Left ventricle myocardium inferior (tissue), 1 donor: ENCODE results near the gene PHF14. TPM values are rescaled to one million over a fixed set of nuclear protein-coding genes. Genes with fewer than 3 reads are reported as not detected.

Experiments used
- DNase-seq: peaks from one replicate; pipeline ENCODE4 v3.0.0-alpha.2; 2020
- H3K27ac ChIP-seq: fragments of 200-600 bp; replicated peaks from 2 replicates; pipeline ENCODE4 v1.8.0; 2021
- H3K27me3 ChIP-seq: fragments of 200-600 bp; 2 replicates; pipeline ENCODE4 v1.8.0; 2021; ENCODE audit warnings: low read depth
- H3K36me3 ChIP-seq: fragments of 200-600 bp; 2 replicates; pipeline ENCODE4 v1.8.0; 2021
- H3K4me1 ChIP-seq: fragments of 200-600 bp; 2 replicates; pipeline ENCODE4 v1.8.0; 2021
- H3K4me3 ChIP-seq: fragments of 200-600 bp; 2 replicates; pipeline ENCODE4 v1.8.0; 2021; ENCODE audit warnings: mild to moderate bottlenecking, moderate library complexity
- H3K9me3 ChIP-seq: fragments of 200-600 bp; replicated peaks from 2 replicates; pipeline ENCODE4 v1.8.0; 2021
- intact Hi-C: fragments of 100-400 bp; cut with micrococcal nuclease; formaldehyde crosslinking; loops from one replicate; pipeline ENCODE4 v1.11.0; 2022
- total RNA-seq: library from RNA; stranded (reverse); fragmentation: NEBNext Ultra II Directional; extraction: Animal tissue kit (Norgen Biotek cat#: 25700); gene quantifications from one replicate; pipeline ENCODE4 v1.2.1, GENCODE V29; 2021
- TF ChIP-seq, protein P1 (sequence below): fragments of 200-600 bp; IDR thresholded peaks from 2 replicates; pipeline ENCODE4 v1.8.0; 2021; ENCODE audit warnings: antibody characterized with exemption, mild to moderate bottlenecking, borderline replicate concordance
- donor health status: DM: no; HTN: yes; CAD: no; lungs with severe emphysema.

PHF14 gene
- total RNA-seq, 1 donor from 2014 or later = 13.0 TPM

GRCh38 chr7:11212080-11212711, 238.5 kb downstream of the PHF14 start:
- DNase-seq = no peak
- intact Hi-C loops = no loop called here
- H3K27ac ChIP-seq = no peak overlapping the region
- H3K36me3 ChIP-seq = no peaks in the 10 kb centered on the region
- TF ChIP-seq, protein P1, sequence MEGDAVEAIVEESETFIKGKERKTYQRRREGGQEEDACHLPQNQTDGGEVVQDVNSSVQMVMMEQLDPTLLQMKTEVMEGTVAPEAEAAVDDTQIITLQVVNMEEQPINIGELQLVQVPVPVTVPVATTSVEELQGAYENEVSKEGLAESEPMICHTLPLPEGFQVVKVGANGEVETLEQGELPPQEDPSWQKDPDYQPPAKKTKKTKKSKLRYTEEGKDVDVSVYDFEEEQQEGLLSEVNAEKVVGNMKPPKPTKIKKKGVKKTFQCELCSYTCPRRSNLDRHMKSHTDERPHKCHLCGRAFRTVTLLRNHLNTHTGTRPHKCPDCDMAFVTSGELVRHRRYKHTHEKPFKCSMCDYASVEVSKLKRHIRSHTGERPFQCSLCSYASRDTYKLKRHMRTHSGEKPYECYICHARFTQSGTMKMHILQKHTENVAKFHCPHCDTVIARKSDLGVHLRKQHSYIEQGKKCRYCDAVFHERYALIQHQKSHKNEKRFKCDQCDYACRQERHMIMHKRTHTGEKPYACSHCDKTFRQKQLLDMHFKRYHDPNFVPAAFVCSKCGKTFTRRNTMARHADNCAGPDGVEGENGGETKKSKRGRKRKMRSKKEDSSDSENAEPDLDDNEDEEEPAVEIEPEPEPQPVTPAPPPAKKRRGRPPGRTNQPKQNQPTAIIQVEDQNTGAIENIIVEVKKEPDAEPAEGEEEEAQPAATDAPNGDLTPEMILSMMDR = peak; percentile 88
- H3K4me1 ChIP-seq = peaks cover 5% of the 10 kb centered on the region
- no peaks in the 10 kb centered on the region for H3K27me3 ChIP-seq
- no peaks in the 10 kb centered on the region for H3K9me3 ChIP-seq
- no peak overlapping the region for H3K4me3 ChIP-seq

DNA sequence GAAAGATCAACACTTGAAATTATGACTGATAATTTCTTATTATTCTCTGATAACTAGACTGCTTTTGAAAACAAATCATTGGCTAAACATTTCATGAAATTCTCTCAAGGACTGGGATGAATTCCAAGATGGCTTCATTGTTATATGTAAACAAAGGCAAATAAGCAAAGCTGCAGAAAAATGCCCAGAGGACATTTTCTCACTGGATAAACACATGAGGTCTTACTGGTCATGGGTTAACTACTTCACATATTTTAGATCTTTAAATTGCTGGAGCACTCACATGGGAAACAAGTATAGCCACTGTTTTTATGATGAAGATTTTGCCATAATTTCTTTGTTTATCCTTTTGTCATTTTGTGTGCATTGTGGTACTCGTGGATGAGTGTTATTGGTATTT, 239.1 kb downstream of the PHF14 start:
- intact Hi-C loops = no loop called here

DNA sequence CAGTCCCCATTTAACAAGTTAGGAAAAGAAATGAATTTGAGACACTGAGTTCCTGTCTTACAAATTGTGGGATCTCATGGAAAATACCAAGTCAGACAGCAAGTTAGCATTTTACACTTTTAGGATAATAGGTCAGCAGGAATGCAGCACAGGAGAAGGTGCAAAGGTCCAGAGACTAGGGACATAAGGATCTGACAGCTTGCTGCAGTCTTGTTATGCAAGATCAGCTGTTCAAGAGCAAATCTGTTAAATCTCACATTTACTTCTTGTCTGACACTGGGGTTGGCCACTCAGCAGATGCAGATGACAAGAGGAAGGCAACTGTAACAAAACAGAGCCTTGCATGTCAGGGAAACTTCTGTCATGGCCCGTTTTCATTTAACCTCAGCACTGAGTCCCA, 239.6 kb downstream of the PHF14 start:
- no peak overlapping the region for H3K27ac ChIP-seq
- no peaks in the 10 kb centered on the region for H3K9me3 ChIP-seq
- no peaks in the 10 kb centered on the region for H3K36me3 ChIP-seq
- no peak overlapping the region for H3K4me3 ChIP-seq
- H3K4me1 ChIP-seq = no peaks in the 10 kb centered on the region
- DNase-seq = no peak
- intact Hi-C loops = no loop called here
- H3K27me3 ChIP-seq = no peaks in the 10 kb centered on the region
- TF ChIP-seq, protein P1 = no peak

More for the DNA sequence above, 239.1 kb downstream of the PHF14 start:
- H3K27me3 ChIP-seq = no peaks in the 10 kb centered on the region
- H3K36me3 ChIP-seq = no peaks in the 10 kb centered on the region
- no peaks in the 10 kb centered on the region for H3K4me1 ChIP-seq
- H3K27ac ChIP-seq = no peak overlapping the region
- no peak for DNase-seq
- H3K4me3 ChIP-seq = no peak overlapping the region
- TF ChIP-seq, protein P1 = no peak
- H3K9me3 ChIP-seq = no peaks in the 10 kb centered on the region

DNA sequence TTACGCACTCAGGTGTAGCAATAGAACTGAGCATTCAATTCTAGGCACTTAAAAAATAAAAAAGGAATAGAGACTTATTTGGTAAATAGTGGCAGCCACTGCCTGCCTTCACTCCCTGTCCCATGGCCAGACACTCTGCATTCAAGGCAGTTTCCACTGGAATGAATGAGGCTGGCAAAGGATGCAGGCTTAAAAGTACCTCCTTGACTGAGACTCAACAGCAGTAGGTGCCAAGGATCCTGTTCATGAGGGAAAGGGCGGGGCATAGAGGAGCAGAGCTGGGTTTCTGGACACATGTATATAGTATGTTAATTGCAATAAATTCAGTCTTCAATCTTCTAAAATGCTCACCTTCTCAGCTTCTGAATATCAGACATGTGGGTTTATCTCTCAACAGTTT, 242.6 kb downstream of the PHF14 start:
- Histone ChIP-seq H3K27ac (no peak overlapping the region), H3K4me1 (no peaks in the 10 kb centered on the region), H3K9me3 (no peaks in the 10 kb centered on the region), H3K36me3 (no peaks in the 10 kb centered on the region), H3K27me3 (no peaks in the 10 kb centered on the region), H3K4me3 (no peak overlapping the region)
- intact Hi-C loops = no loop called here
- TF ChIP-seq, protein P1 = no peak
- DNase-seq = no peak

- Histone ChIP-seq H3K4me3 (no peak overlapping the region), H3K9me3 (no peaks in the 10 kb centered on the region), H3K27me3 (no peaks in the 10 kb centered on the region), H3K27ac (no peak overlapping the region), H3K36me3 (no peaks in the 10 kb centered on the region), H3K4me1 (no peaks in the 10 kb centered on the region)
- TF ChIP-seq, protein P1 = no peak
- DNase-seq = no peak
- intact Hi-C loops = no loop called here
These were observed 244.3 kb downstream of the PHF14 start for GRCh38 chr7:11217848-11218565.
